MCF 10A (cell line): ENCODE data around the gene CABLES2. TPM values are rescaled to one million over a fixed set of nuclear protein-coding genes. Genes with fewer than 3 reads are reported as not detected.

ENCODE experiments used
- BruUV-seq: library from RNA; stranded (reverse); fragments of 400-500 nt; replicated peaks from 2 replicates; lab custom pipeline; 2021; lab: Mats Ljungman, UMichigan
- CTCF ChIA-PET: fragments of 300-600 bp; sonication (Branson Sonifier 250); formaldehyde crosslinking; extraction: SDS; loops from one replicate; lab custom pipeline; 2021; ENCODE audit warnings: antibody characterized with exemption, inconsistent platforms; lab: Yijun Ruan, JAX
- POLR2A ChIA-PET: fragments of 300-600, 350-650 bp; sonication (Branson Sonifier 250); formaldehyde crosslinking; extraction: SDS; loops from one replicate; lab custom pipeline; 2020; ENCODE audit warnings: antibody characterized with exemption, inconsistent platforms; lab: Yijun Ruan, JAX
- DNase-seq: peaks from one replicate; pipeline ENCODE4 v3.0.0-alpha.2; 2018; ENCODE audit not compliant: unreplicated experiment
- H3K27ac Mint-ChIP-seq: one replicate; pipeline ENCODE4 v1.8.0; 2022; ENCODE audit warnings: mild to moderate bottlenecking, low read depth, mixed read lengths; ENCODE audit not compliant: unreplicated experiment
- H3K27me3 Mint-ChIP-seq: one replicate; pipeline ENCODE4 v1.8.0; 2022; ENCODE audit warnings: mixed read lengths; ENCODE audit not compliant: insufficient read depth, unreplicated experiment
- H3K36me3 Mint-ChIP-seq: one replicate; pipeline ENCODE4 v1.8.0; 2022; ENCODE audit warnings: mild to moderate bottlenecking, moderate library complexity, mixed read lengths; ENCODE audit not compliant: insufficient read depth, unreplicated experiment
- H3K4me1 Mint-ChIP-seq: one replicate; pipeline ENCODE4 v1.8.0; 2022; ENCODE audit warnings: mixed read lengths; ENCODE audit not compliant: insufficient read depth, unreplicated experiment
- H3K4me3 Mint-ChIP-seq: one replicate; pipeline ENCODE4 v1.8.0; 2022; ENCODE audit warnings: mild to moderate bottlenecking, moderate library complexity, mixed read lengths; ENCODE audit not compliant: unreplicated experiment
- H3K9me3 Mint-ChIP-seq: one replicate; pipeline ENCODE4 v1.8.0; 2022; ENCODE audit warnings: mixed read lengths; ENCODE audit not compliant: unreplicated experiment
- CTCF ChIP-seq: fragments of 200-600 bp; IDR thresholded peaks from one replicate; pipeline ENCODE4 v1.8.0; 2022; ENCODE audit warnings: antibody characterized with exemption, mild to moderate bottlenecking; ENCODE audit not compliant: unreplicated experiment
- intact Hi-C: fragments of 100-400 bp; cut with micrococcal nuclease; formaldehyde crosslinking; loops from 2 replicates; pipeline ENCODE4 v1.14.1; 2022
- total RNA-seq: library from RNA; stranded (reverse); gene quantifications from 2 replicates; pipeline ENCODE4 v1.2.3, GENCODE V29; 2022

Gene CABLES2
- total RNA-seq, 1 experiment from 2014 or later: 1.5 TPM

- BruUV-seq: no TSS peak
- no peaks in the 10 kb centered on the region for H3K27me3 Mint-ChIP-seq
Observed at GRCh38 chr20:62401331-62401779, 5.7 kb downstream of the CABLES2 start.

GRCh38 chr20:62400541-62400940, 6.5 kb downstream of the CABLES2 start:
- H3K9me3 Mint-ChIP-seq: peaks cover 8% of the 10 kb centered on the region
- no peak for TF ChIP-seq CTCF
- no TSS peak for BruUV-seq
- H3K27ac Mint-ChIP-seq: no peak overlapping the region
- POLR2A ChIA-PET: interaction anchor here (0.7 to 1.4 kb wide), 2 partner anchors 10 to 13 kb away, joined by 3 to 5 read pairs; partner anchors contain the start of gene RPS21
- CTCF ChIA-PET: interaction anchor here (1.9 kb wide), 1 partner anchor 11 kb away, joined by 6 read pairs; no protein-coding TSS in a partner anchor
- intact Hi-C loops: no loop called here
- H3K27me3 Mint-ChIP-seq: no peaks in the 10 kb centered on the region
- H3K36me3 Mint-ChIP-seq: peaks cover 13% of the 10 kb centered on the region
- DNase-seq: no peak
- no peak overlapping the region for H3K4me3 Mint-ChIP-seq
- peaks cover 4% of the 10 kb centered on the region for H3K4me1 Mint-ChIP-seq

More at GRCh38 chr20:62401331-62401779, 5.7 kb downstream of the CABLES2 start:
- intact Hi-C loops: no loop called here
- ChIA-PET CTCF (interaction anchor here (0.5 to 1.3 kb wide), 2 partner anchors 215 to 384 kb away, joined by 3 to 4 read pairs; no protein-coding TSS in a partner anchor), POLR2A (interaction anchor here (0.6 kb wide), 1 partner anchor 39 kb away, joined by 4 read pairs; no protein-coding TSS in a partner anchor)
- Mint-ChIP-seq H3K4me3 (no peak overlapping the region), H3K4me1 (peaks cover 11% of the 10 kb centered on the region), H3K36me3 (peaks cover 13% of the 10 kb centered on the region), H3K9me3 (peaks cover 8% of the 10 kb centered on the region), H3K27ac (no peak overlapping the region)
- TF ChIP-seq CTCF: peak; percentile 15
- DNase-seq: no peak

- Mint-ChIP-seq H3K36me3 (peaks cover 13% of the 10 kb centered on the region), H3K4me1 (no peaks in the 10 kb centered on the region), H3K9me3 (peaks cover 8% of the 10 kb centered on the region), H3K4me3 (no peak overlapping the region), H3K27ac (no peak overlapping the region), H3K27me3 (no peaks in the 10 kb centered on the region)
- no peak for DNase-seq
- CTCF ChIA-PET: interaction anchor here (0.6 to 1.9 kb wide), 4 partner anchors 9 to 243 kb away, joined by 3 to 6 read pairs (median 4); no protein-coding TSS in a partner anchor
- no peak for TF ChIP-seq CTCF
- intact Hi-C loops: no loop called here
- POLR2A ChIA-PET: interaction anchor here (0.7 to 1.4 kb wide), 2 partner anchors 9 to 13 kb away, joined by 3 to 5 read pairs; partner anchors contain the start of gene RPS21
- BruUV-seq: no TSS peak
Observed at GRCh38 chr20:62400021-62400420, 7.1 kb downstream of the CABLES2 start.

DNA sequence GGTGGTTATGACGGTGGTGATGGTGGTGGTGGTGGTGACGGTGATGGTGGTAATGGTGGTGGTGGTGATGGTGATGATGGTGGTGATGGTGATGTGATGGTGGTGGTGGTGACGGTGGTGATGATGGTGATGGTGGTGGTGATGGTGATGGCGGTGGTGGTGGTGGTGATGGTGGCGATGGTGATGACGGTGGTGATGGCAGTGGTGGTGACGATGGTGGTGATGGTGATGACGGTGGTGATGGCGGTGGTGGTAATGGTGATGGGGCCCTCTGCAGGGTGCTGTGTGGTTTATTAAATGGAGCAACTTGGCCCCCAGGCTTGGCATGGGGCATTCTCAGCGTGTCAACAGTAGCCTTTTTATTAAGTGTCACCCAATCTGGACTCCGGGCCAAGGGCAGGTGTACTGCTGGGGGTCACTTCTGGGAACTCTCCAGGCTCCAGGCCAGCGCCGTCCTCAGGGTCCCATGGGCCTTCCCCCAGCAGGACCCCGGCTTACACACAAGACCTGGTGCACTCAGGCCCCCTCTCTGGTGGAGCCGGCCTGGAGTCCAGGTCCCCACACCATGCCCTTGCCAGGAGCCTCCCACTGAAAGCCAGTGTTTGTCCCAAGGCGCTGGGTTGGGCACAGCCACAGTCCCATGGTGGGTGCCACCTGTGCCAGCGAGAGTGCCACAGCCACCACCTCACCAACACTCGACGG, 8.8 kb downstream of the CABLES2 start:
- peaks cover 15% of the 10 kb centered on the region for H3K36me3 Mint-ChIP-seq
- H3K27me3 Mint-ChIP-seq: no peaks in the 10 kb centered on the region

More for the DNA sequence above, 8.8 kb downstream of the CABLES2 start:
- BruUV-seq: no TSS peak
- intact Hi-C loops: no loop called here
- no peaks in the 10 kb centered on the region for H3K4me1 Mint-ChIP-seq
- ChIA-PET CTCF (no interaction called here), POLR2A (interaction anchor here (0.8 kb wide), 1 partner anchor 12 kb away, joined by 3 read pairs; no protein-coding TSS in a partner anchor)
- DNase-seq: no peak
- peaks cover 8% of the 10 kb centered on the region for H3K9me3 Mint-ChIP-seq
- H3K27ac Mint-ChIP-seq: no peak overlapping the region
- no peak for TF ChIP-seq CTCF
- no peak overlapping the region for H3K4me3 Mint-ChIP-seq
